H7 (cell line): ENCODE results near the gene ZNF385C. TPM values are rescaled to one million over a fixed set of nuclear protein-coding genes. Genes with fewer than 3 reads are reported as not detected.
A peak's percentile ranks its signal among the peaks of the same experiment; 100 is the strongest.

ENCODE experiments used
- DNase-seq: peaks from one replicate; pipeline ENCODE4 v3.0.0; 2012
- H3K27me3 ChIP-seq: 2 replicates; pipeline ENCODE4 v1.6.0; 2011; ENCODE audit warnings: mild to moderate bottlenecking, low read length; ENCODE audit not compliant: control insufficient read depth, insufficient read depth
- H3K36me3 ChIP-seq: replicated peaks from 2 replicates; pipeline ENCODE4 v1.5.1; 2011; ENCODE audit warnings: low read length; ENCODE audit not compliant: control insufficient read depth, insufficient read depth
- H3K4me3 ChIP-seq: 2 replicates; pipeline ENCODE4 v1.5.1; 2011; ENCODE audit warnings: low read depth, mild to moderate bottlenecking, control low read depth, low read length, moderate library complexity; ENCODE audit not compliant: insufficient read depth
- total RNA-seq: library from RNA; depleted of rRNA; stranded (reverse); fragments of >200 nt; shearing (Covaris generic); gene quantifications from 2 replicates; pipeline ENCODE4 v1.2.3, GENCODE V29; 2014

ZNF385C gene
- total RNA-seq, 1 experiment from 2014 or later, result 2.7 TPM

DNA sequence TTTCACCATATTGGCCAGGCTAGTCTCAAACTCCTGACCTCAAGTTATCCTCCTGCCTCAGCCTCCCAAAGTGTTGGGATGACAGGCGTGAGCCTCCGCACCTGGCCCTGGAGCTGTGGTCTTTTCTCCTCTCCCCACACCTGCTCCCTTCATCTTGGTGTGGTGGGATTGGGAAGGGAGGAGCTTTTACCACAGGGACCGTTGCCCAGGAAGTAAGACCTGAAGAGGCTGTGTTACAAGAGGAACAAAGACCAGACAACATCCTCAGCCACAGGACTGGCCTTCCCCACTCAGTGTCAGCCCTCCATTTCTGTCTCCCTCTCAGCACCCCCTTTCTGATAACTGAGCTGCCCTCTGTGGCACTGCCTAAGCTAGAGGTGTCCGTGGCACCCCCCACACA is 38.5 kb downstream of the ZNF385C start:
- no peaks in the 10 kb centered on the region; the same call in 1 of the 2 replicates for H3K36me3 ChIP-seq
- no peak for DNase-seq
- no peaks in the 10 kb centered on the region for H3K27me3 ChIP-seq
- no peak overlapping the region for H3K4me3 ChIP-seq

DNA sequence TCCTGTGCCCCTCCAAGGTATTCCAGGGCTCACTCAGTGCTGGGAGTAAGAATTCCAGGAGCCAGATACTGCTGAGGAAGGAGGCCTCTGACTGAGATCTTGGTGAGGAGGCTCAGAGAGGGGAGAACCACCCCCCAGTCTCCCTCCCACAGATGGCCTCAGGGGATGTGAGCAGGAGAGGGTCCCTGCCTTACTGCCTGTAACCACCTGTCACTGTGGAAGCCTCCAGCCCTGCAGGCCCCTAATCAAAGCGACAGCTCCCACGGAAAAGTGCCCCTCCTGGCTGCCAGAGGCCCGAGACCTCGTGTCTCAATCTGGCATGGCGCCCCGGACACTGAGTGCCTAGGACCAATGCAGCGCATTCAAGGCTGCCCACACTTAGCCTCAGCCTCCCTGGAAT is 40.2 kb downstream of the ZNF385C start:
- no peak for DNase-seq

DNA sequence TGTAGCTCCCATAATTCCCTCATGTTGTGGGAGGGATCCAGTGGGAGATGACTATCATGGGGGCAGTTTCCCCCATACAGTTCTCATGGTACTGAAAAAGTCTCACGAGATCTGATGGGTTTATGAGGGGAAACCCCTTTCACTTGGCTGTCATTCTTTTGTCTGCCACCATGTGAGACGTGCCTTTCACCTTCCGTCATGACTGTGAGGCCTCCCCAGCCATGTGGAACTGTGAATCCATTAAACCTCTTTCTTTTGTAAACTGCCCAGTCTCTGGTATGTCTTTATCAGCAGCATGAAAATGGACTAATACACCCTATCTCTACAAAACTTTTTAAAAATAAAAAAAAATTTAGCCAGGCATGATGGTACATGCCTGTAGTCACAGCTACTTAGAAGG is 41.6 kb downstream of the ZNF385C start:
- H3K27me3 ChIP-seq, result peaks cover 3% of the 10 kb centered on the region; the same call in 1 of the 2 replicates
- no peak overlapping the region for H3K4me3 ChIP-seq
- DNase-seq, result no peak
- H3K36me3 ChIP-seq, result no peaks in the 10 kb centered on the region; the same call in 1 of the 2 replicates

More for the DNA sequence above, 40.2 kb downstream of the ZNF385C start:
- Histone ChIP-seq H3K4me3 (no peak overlapping the region), H3K27me3 (peaks cover 3% of the 10 kb centered on the region; the same call in 1 of the 2 replicates), H3K36me3 (no peaks in the 10 kb centered on the region; the same call in 1 of the 2 replicates)

DNA sequence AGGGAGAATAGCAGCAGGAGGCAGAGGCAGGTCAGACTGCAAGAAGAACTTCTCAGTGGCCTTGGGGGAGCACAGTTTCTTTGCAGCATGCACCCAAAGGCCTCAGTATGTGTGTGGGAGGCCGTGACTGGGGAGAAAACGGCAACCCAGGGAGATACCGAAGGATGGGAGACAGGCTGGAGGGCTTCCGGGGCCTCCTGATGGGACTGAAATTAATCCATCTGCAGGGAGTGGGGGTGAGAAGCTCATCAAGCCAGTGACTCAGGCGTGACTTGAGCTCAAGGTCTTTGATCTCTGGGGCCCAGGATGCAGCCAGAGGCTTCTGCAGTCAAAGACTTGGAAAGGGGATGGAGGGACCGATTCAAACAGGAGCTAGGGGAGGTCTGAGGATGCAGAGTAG is 42.8 kb downstream of the ZNF385C start:
- peaks cover 8% of the 10 kb centered on the region; the same call in 1 of the 2 replicates for H3K27me3 ChIP-seq
- no peak overlapping the region for H3K4me3 ChIP-seq
- no peaks in the 10 kb centered on the region; the same call in 1 of the 2 replicates for H3K36me3 ChIP-seq
- no peak for DNase-seq

DNA sequence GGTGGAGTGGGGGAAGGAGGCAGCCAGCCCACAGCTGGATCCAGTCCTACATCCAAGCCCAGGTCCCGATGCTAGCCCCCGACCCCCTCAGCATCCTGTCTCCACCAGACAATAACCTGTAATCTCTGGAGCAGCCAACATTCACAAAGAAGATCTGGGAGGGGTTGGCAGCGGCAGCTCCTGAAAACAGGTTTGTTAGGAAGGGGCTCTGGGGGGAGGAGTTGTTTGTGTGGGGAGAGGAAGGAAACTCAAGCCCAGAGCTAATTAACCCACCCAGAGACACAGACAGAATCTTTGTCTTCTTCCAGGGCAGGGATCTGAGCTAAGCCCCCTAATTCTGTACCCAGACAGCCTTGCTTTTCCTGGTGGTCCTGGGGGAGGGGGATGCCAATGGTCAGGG is 43.2 kb downstream of the ZNF385C start:
- peak; percentile 66 for DNase-seq
- Histone ChIP-seq H3K36me3 (no peaks in the 10 kb centered on the region; the same call in 1 of the 2 replicates), H3K27me3 (peaks cover 8% of the 10 kb centered on the region; the same call in 1 of the 2 replicates), H3K4me3 (no peak overlapping the region)

DNA sequence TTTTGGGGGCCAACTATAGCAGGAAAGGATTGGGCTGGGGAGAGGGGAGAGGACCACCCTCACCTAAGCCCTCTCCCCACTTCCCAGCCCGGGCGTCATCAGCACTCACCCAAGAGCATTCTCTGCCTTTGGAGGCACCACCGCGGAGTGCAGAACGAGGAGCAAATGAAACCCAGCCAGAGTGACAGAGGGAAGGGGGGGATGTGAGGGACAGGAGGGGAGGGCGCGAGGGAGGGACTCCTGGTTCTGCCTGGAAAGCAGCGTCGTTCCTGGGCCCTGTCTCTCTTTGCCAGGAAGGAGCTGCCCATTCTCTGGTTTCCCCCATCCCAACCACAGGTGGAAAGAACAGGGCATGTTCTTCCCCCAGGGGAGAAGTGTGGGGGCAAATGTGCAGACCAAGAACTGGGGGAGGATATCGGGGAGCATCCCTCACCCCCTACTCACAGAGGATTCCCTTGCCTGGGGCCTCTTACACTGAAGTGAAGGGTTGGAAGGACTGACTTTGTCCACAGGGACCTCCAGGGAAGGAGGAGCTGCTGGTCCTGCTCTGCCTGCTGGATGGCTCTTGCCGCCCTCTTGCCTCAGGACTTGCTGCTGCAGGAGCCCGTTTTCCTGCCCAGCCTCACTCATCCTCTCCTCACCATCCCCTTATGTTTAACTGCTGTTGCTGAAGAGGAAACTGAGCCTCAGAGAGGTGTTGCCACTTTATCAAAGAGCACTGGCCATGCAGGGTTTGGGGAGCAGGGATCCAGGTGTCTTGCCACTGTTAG is 44.4 kb downstream of the ZNF385C start:
- no peaks in the 10 kb centered on the region; the same call in 1 of the 2 replicates for H3K36me3 ChIP-seq
- DNase-seq, result peak; percentile 67
- peaks cover 13% of the 10 kb centered on the region for H3K27me3 ChIP-seq
- H3K4me3 ChIP-seq, result no peak overlapping the region

DNA sequence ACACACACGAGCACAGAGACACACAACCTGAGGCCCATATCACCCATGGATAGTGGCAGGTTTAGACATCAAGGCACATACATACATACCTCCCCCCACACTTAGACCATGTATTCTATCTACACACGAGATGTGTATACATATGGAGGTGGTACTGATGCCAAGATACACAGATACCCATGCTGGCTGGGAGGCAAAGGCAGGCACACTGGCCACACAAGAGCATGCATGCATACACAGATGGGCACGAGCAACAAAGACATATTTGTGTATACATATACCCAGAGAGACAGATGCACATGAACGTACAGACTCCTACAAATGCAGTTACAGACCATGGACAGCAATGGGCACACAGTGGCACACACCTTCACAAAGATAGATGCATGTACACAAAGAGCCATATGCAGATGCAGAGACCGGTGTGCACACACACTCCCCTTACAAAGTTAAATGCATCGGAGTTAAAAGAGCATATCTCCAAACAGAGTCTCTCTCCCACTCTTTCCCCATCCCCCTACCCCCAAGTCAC is 45.9 kb downstream of the ZNF385C start:
- Histone ChIP-seq H3K4me3 (no peak overlapping the region), H3K27me3 (peaks cover 13% of the 10 kb centered on the region), H3K36me3 (no peaks in the 10 kb centered on the region; the same call in 1 of the 2 replicates)
- DNase-seq, result no peak

DNA sequence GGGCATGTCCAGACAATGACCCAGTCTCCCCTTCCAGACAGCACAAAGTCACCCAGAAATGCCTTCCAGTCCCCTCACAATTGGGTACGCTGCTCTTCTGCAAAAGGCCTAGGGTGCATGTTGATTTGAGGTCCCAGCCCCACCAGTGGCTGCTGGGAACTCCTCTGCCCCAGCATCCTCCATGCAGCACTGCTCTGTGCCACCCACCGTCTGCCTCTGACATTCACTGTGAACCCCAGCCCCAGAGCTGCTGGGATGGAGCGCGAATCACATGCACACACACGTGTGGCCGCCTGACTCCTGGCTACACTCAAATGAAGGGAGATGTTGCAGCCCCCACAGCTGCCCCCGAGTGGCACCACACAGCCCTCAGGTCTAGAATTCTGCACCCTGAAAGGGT is 46.6 kb downstream of the ZNF385C start:
- no peak for DNase-seq
- Histone ChIP-seq H3K27me3 (peaks cover 13% of the 10 kb centered on the region), H3K4me3 (no peak overlapping the region), H3K36me3 (no peaks in the 10 kb centered on the region; the same call in 1 of the 2 replicates)

DNA sequence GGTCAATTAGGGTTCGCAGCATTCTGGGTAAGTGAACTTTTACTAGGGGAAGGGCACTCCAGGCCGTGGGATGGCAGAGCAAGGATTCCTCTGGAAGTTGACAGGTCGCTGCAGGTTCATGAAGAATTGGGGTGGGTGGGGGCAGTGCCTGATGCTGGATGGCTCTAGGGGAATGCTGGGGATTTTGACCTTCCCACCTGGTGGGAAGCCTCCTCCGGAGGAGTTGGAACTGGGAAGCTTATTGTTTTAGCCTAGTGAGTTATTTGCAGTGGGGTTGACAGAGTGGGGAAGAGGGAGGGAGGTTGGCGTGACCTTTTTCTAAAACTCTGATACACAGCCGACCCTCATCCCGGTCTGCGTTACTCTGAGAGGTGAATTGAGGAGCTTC is 47.3 kb downstream of the ZNF385C start:
- peaks cover 13% of the 10 kb centered on the region for H3K27me3 ChIP-seq
- H3K4me3 ChIP-seq, result peak overlapping the region; percentile 51
- DNase-seq, result no peak
- no peaks in the 10 kb centered on the region; the same call in 1 of the 2 replicates for H3K36me3 ChIP-seq

DNA sequence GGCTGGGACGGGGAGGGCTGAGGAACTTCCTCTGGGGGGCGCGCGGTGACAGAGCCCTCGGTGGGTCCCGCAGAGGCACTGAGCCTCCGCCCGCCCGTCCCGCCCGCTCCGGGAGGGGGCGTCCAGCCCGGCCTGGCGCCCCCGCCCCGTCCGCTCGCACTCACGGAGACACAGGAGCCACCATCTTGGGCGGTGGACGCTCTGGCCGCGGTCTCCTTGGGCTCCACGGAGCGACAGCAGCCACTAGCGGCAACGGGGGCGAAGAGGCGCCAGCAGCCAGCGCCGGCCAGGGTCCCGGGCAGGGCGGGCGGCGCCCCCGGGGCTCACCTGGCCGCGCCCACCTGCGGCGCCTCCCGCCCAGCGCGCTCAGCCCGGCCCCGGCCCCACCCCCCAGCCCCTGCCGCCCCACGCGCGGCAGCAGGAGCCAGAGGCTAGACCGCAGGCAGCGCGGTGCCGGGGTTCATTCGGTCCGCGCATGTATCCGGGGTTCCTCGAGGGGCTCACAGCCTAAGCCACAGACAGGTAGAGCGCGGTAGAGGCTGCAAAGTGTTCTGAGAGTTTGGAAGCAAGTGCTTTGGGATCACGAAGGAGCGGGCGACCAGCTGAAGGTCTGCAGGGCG is 47.8 kb downstream of the ZNF385C start, which contains the start of gene C17orf113:
C17orf113 (minus strand) TSS at position 209 of the 620 bp plus-strand sequence. CDS start 7,225 bp downstream, outside the sequence.
- DNase-seq, result peak; percentile 94
- no peaks in the 10 kb centered on the region for H3K36me3 ChIP-seq
- peaks cover 13% of the 10 kb centered on the region for H3K27me3 ChIP-seq
- peak within 1 kb of the TSS; percentile 51 for H3K4me3 ChIP-seq

DNA sequence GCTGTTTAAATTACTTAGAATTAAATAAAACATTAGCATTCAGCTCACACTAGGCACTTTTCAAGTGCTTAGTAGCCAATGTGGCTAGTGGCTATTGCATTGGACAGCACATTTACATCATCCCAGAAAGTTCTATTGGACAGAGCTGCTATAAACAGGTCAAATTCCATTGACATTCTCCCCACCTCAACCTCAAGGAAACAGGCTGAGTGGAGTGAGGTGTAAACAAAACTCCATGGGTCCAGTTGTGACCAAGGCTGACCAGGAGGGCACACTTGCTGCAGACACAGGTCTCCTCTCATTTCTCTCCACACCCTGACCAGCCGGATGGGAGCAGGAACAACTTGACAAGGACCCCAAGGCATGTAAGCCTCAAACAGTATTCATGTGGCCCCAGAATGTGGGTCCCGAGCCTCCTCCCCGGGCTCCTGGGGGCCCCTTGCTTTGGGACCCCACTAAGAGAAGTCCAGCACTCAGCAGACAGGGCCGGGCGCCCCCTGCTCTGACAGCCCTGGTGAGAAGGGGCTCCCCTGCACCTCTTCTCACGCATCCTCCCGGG is 48.4 kb downstream of the ZNF385C start:
- Histone ChIP-seq H3K27me3 (peaks cover 13% of the 10 kb centered on the region), H3K36me3 (no peaks in the 10 kb centered on the region), H3K4me3 (peak overlapping the region; percentile 51)
- DNase-seq, result no peak

DNA sequence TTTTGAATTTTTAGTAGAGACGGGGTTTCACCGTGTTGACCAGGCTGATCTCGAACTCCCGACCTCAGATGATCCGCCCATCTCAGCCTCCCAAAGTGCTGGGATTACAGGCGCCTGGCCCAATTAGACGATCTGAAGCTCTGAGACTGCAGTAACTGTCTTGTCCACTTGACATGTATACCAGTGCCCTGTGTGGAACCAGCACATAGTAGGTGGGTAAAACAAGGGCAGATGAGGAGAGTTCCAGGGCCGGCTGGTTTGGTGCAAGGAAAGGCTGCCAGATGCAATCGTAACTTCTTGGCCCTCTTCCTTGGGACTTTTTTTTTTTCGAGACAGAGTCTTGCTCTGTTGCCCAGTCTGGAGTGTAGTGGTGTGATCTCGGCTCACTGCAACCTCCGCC is 50.9 kb downstream of the ZNF385C start:
- no peaks in the 10 kb centered on the region for H3K36me3 ChIP-seq
- no peak for DNase-seq
- peaks cover 10% of the 10 kb centered on the region for H3K27me3 ChIP-seq

DNA sequence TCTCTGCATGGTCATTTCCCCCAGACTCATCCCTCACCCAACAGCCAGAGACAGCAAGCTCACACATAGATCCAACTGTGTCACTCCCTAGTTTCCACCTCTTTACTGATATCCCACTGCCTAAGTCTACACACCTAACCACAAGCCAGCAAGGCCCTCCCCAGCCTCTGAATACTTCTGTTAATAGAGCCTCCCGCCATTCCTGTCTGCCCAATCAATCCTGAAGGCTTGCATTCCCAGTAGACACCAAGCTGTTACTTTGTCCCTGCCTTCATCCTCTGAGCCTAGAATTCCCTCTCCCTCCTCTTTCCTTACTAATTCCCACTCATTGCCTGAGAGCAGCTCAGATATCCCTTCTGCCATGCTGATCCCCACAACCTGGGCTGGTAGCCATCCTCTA is 52.6 kb downstream of the ZNF385C start:
- Histone ChIP-seq H3K4me3 (no peak overlapping the region), H3K27me3 (peaks cover 6% of the 10 kb centered on the region), H3K36me3 (no peaks in the 10 kb centered on the region)
- no peak for DNase-seq

More for the DNA sequence above, 50.9 kb downstream of the ZNF385C start:
- no peak overlapping the region for H3K4me3 ChIP-seq

DNA sequence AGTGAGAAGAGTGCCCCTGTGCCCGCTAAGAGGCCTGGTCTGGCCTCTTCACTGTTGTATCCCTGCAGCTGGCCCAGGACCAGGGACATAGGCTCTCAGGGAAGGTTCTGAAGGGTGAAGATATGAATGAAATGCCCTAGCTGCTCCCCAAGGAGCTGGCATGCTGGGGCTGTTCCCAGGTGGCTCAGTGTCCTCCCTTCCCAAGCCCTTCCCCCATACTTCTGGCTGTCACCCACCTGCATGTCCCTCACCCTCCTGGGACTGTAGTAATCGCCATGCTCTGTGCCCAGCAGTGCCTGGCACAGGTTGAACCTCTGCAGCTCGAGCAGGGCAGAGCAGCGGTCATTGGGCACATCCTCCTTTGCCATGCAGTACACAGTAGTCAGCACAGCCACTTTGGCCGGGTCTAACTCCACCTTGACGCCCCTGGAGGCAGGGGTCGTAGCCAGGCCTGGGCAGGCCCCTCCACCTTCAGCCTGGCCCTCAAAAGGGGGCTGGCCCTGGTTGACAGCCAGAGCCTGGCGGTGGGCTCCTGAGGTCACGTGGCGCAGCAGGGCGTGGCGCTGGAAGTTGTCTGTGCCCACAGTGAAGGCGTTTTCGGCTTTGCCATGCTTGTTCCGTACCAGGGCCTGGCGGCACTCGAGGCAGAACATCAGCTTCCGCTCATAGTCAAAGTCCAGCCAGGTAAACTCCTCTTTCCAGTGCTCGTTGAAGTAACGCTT is 55.5 kb downstream of the ZNF385C start:
- no peak overlapping the region for H3K4me3 ChIP-seq
- no peaks in the 10 kb centered on the region for H3K27me3 ChIP-seq
- H3K36me3 ChIP-seq, result no peaks in the 10 kb centered on the region
- DNase-seq, result no peak
